Superior temporal gyrus (tissue), 1 donor: Measurements from ENCODE around the gene TOLLIP.
"Not testable (repeated sequence)": the region's sequence is repeated elsewhere in the genome, so short reads cannot be mapped to it uniquely, and the experiment has no call there.

ENCODE experiments used
- DNase-seq: peaks from one replicate; pipeline ENCODE4 v3.0.0-alpha.2; 2016; ENCODE audit errors: extremely low spot score

The TOLLIP gene

DNA sequence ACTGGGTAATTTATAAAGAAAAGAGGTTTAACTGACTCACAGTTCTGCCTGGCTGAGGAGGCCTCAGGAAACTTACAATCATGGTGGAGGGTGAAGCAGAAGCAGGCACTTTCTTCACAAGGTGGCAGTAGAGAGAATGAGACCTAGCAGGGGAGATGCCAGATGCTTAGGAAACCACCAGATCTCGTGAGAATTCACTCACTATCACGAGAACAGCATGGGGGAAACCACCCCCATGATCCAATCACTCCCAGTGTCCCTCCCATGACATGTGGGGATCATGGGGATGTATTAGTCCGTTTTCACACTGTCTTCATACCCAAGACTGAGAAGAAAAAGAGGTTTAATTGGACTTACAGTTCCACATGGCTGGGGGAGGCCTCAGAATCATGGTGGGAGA is 45.0 kb downstream of the TOLLIP start:
- DNase-seq, result peak; percentile 54

DNA sequence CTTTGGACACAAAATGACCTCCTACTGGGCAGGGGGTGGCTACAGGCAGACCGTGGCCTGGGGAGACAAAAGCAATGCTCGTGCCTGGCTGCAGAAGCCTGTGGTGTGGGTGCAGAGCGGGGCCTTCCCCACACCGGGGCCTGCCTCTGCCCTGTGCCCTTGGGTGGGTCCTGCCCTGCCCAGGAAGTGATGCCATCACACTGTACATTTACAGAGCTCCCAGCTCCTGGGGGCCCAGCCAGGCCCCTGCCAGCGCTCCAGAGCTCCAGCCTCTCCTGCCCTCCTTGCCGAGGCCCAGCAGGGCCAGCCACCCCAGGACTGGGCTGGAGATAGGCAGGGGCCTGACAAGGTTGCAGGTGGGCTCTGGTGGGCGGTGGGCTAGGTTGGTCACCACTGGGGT is 46.4 kb downstream of the TOLLIP start:
- DNase-seq, result no peak

DNA sequence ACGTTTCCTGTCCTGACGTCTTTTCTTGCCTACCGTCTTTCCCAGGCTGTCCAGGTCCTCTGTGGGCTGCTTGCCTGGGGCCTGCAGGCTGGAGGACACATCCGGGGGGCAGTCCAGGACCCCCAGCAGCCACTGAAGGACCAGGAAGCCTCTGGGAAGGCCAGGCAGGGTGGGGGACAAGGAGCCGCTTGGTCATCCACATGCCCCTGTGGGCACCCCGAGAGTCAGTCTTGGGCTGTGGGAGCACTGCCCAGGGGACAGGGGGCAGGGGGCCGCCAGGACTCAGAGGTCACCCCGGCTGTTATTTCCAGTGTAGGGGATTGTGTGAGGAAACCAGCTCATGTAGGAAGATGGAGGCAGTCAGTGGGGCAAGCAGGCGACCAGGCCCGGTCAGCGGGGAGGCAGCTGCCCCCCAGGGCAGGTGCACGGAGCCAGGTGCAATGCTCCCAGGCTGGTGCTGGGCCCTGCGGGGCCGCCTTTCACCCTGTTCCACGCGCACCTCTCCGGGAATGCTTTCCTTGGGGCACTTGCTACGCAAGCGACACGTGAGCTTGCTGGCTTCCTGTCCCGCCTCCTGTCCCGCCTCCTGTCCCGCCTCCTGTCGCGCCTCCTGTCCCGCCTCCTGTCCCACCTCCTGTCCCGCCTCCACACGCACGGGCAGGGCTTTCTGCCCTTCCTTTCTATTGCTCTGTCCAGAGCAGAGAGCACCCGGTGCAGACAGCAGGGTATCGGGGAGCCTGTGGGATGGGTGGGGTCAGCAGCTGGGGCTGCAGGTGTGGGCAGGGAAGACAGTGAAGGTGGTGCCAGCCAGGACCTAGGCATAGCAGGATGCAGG is 47.0 kb downstream of the TOLLIP start:
- peak; percentile 92 for DNase-seq

DNA sequence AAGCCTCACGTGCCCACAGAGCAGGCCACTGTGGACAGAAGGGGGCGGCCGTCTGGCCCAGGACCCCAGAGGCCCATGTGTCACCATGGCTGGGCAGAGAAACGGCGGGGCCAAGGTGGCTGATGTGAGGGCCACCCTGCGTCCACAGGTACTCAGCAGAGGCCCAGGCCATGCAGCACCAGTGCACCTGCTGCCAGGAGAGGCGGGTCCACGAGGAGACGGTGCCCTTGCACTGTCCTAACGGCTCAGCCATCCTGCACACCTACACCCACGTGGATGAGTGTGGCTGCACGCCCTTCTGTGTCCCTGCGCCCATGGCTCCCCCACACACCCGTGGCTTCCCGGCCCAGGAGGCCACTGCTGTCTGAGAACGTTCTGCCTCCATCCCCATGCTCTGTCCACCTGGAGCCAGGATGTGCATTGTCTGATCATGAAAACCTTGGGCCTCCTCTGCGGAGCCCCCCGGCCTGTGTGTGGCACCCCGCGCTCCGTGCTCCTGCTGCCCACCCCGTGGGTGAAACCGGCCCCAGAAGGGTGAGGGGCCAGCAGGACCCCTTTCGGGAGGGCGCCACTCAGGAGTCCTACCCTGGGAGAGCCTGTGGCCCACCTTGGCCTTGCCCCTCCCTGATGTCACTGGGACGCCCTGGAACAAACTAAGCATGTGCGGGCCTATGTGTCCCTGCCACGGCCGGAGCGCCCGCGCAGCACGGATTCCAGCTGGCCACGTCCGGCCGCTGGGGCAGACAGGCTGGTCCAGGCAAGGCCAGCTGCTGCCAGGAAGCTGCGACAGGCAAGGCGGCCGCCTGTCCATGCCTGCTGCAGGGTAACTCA is 48.0 kb downstream of the TOLLIP start:
- no peak for DNase-seq

DNA sequence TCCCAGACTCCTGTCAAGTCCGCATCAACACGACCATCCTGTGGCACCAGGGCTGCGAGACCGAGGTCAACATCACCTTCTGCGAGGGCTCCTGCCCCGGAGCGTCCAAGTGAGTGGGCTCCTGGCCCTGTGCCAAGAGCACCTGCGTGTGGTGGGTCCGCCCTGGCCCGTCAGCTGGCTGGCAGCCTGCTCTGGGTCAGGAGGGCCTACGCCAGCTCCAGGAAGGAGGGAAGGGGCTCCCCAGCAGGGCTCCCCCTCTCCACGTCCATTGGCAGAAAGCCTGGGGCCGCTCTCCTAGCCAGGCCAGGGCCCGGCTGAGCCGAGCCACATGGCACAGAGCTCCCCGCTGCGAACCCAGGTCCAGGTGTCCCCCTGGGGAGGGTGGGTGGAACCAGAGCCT is 48.8 kb downstream of the TOLLIP start:
- DNase-seq, result no peak

DNA sequence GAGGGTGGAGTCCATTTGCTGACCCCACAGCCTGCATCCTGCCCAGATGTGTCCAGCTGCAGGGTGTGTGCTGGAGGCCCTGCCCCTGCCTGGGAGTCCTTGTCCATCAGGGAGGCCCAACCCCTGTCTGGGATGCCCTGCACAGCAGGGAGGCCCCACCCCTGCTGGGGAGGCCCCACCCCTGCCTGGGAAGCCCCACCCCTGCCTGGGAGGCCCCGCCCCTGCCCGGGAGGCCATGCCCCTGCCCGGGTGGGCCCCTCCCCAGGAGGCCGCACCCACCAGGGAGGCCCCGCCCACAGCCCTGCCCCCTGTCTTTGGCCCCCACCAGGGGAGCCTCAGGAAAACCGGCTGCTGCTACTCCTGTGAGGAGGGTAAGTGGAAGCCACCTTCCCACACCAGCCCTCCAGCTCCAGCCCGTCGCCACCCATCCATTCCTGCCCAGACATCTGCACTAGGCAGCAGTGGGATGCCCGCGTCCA is 49.4 kb downstream of the TOLLIP start:
- no peak for DNase-seq

DNA sequence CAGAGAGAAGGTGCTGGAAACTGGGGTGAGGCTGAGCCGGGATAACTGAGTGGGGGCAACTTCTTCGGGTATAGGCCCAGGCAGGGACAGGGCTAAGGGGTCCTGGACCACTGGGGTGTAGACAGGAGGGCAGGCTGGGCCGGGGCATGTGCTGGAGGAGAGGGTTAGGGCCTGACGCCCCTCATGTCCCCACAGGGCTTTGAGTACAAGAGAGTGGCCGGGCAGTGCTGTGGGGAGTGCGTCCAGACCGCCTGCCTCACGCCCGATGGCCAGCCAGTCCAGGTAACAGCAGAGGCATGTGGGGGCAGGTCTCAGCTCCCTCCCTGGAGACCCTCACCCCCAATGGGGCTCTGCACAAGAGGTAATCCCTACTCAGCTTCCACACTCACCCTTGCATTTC is 49.9 kb downstream of the TOLLIP start:
- DNase-seq, result no peak

DNA sequence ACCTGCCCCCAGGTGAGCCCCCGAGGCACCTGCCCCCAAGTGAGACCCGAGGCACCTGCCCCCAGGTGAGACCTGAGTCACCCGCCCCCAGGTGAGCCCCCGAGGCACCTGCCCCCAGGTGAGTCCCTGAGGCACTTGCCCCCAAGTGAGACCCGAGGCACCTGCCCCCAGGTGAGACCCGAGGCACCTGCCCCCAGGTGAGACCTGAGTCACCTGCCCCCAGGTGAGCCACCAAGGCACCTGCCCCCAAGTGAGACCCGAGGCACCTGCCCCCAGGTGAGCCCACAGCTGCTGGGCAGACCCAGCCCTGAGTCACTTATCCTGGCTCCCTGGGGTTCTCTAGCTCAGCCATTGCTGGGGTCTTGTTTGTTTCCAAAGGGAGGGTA is 50.4 kb downstream of the TOLLIP start:
- DNase-seq, result no peak

DNA sequence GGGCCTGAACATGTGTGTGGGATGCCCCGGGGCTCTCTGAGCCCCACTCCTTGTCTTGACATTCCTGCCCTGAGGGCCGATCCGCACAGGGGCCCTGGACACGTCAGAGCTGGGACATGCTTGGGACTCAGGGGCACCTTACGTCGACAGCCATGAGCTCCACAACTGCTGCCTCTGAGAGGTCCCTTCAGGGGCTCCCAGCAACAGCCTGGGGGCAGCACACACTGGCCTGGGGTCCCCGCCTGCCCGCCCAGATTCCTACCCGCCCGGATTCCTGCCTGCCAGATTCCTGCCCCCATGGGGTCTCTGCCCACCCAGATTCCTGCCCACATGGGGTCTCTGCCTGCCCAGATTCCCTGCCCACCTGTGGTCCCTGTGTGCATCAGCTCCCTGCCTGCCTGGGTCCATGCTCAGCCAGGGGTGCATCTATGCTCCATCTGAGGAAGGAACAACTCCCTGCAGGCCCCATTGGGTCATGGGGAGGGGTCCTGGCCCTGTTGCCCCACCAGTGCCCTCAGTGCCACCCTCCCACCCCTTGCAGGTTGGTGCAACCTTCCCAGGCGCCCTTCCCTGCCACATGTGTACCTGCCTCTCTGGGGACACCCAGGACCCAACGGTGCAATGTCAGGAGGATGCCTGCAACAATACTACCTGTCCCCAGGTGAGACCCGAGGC is 50.9 kb downstream of the TOLLIP start:
- no peak for DNase-seq

DNA sequence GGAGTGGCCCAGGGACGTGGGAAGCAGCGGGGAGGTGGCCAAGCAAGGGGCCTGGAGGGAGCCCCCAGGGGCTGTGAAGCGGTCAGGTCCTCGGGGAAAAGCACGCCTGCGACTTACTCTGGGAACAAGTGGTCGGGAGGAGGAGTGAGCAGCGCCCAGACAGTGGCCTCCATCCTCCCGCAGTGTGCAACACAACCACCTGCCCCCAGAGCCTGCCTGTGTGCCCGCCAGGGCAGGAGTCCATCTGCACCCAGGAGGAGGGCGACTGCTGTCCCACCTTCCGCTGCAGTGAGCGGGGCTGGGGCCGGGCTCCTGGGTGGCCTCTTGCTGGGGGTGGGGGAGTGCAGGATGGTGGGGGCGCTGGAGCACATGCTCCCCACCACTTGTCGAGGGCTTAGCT is 51.5 kb downstream of the TOLLIP start:
- DNase-seq, result no peak

DNA sequence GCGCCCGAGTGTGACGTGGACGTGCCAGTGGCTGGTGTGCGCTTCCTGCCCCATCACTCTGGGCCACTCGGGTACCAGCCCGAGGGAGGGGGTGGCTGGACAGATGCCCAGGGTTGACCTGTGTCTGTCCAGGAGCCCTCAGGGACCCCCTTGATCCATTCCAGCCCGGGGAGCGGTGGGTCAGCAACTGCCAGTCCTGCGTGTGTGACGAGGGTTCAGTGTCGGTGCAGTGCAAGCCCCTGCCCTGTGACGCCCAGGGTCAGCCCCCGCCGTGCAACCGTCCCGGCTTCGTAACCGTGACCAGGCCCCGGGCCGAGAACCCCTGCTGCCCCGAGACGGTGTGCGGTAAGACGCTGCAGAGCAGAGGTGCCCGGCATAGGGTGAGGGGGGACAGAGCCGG is 52.1 kb downstream of the TOLLIP start:
- no peak for DNase-seq

DNA sequence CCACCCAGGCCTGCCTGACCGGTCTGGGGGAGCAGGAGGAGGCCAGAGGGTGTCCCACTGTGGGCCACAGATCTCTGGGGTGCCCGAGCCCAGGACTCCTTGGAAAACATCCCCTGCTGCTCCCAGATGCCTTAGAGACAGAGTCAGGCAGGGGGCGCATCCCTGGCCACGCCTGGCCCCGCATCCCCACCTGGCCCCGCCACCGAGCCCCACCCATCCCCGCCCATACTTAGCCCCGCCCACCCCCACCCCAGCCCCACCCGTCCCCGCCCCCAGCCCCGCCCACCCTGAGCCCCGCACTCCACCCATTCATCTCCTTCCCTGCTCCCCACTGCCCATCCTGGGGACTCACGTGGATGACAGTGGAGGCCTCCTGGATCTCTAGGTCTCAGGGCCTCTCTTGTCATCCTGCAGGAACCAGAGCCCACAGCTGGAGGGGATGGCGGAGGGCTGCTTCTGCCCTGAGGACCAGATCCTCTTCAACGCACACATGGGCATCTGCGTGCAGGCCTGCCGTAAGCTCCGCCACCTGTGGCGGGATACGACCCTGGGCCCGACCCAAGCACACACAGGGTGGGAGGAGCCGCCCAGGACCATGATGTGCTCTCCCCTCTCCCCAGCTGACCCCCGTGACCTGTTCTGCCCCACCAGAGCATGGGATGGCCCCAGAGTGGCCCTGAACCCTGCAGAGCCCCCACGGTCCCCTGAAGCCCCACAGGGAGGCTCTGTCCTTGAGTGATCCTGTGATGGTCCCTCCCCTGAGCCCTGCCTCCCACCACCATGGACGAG is 53.0 kb downstream of the TOLLIP start:
- DNase-seq, result no peak

DNA sequence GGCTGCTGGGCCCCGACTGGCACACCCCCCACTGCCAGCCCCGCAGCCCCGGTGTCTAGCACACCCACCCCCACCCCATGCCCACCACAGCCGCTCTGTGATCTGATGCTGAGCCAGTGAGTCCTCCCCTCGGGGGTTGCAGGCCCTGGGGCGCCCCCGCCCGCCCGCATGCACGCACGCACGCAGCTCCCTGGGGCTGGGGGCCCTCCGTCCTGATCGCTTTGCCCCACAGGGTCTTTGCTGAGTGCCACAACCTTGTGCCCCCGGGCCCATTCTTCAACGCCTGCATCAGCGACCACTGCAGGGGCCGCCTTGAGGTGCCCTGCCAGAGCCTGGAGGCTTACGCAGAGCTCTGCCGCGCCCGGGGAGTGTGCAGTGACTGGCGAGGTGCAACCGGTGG is 54.3 kb downstream of the TOLLIP start:
- no peak for DNase-seq

DNA sequence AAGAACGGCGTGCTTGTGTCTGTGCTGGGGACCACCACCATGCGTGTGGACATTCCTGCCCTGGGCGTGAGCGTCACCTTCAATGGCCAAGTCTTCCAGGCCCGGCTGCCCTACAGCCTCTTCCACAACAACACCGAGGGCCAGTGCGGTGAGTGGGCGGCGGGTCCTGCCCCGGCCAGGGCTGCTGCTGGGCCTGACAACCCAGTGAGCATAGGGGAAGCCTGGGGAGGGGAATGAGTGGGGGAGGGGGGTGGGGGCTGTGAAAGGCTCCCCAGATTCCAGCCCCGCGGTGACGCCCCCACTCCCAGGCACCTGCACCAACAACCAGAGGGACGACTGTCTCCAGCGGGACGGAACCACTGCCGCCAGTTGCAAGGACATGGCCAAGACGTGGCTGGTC is 54.7 kb downstream of the TOLLIP start:
- no peak for DNase-seq

DNA sequence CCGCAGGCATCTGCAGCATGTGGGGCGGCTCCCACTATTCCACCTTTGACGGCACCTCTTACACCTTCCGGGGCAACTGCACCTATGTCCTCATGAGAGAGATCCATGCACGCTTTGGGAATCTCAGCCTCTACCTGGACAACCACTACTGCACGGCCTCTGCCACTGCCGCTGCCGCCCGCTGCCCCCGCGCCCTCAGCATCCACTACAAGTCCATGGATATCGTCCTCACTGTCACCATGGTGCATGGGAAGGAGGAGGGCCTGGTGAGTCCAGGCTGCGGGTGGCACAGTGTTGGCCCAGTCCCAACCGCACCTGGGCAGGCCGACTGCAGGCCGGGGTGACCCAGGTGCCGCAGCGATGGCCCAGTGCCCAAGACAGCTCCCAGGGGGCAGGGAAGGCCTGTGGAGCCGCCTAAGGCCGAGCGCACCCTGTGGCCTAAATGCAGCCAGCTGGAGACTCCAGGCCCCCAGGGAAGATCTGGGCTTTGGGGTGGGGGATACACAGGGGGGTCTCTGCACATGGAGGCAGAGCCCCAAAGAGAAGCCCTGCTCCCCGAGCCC is 55.3 kb downstream of the TOLLIP start:
- DNase-seq, result no peak

DNA sequence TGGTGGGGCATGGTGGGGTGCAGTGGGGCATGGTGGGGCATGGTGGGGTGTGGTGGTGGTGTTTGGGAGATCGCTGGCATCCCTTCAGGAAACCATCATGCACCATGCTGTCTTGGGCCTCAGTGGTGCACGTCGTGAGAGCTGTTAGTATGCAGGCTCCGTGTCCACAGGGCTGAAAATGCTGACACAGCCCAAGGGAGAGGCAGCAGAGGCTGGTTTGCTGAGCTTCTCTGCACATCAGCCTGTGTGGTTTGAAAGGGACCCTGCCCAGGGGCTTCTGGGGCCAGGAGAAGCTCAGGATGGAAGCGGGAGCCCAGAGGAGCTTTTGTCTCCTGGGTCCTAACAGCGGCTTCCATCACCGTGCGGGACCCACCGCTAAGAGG is 56.3 kb downstream of the TOLLIP start:
- no peak for DNase-seq

DNA sequence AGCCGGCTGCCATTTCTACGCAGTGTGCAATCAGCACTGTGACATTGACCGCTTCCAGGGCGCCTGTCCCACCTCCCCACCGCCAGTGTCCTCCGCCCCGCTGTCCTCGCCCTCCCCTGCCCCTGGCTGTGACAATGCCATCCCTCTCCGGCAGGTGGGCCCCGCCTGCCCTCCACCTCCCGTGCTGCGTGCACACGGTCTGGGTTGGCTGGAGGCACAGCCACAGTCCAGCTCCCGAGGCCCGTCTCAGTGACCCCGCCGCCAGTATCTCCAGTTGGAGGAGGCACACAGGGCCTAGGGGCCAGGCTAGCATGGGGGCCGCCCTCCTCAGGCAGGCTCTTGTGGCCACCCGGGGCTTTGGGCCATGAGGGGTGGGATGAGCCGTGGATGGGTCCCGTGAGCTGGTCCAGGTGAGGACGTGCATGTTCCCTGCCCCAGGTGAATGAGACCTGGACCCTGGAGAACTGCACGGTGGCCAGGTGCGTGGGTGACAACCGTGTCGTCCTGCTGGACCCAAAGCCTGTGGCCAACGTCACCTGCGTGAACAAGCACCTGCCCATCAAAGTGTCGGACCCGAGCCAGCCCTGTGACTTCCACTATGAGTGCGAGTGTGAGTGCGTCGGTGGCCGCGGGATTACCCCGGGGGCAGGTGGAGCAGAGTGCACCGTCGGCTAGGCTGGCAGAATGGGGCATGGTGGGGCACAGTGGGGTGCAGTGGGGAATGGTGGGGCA is 56.9 kb downstream of the TOLLIP start:
- DNase-seq, result no peak

DNA sequence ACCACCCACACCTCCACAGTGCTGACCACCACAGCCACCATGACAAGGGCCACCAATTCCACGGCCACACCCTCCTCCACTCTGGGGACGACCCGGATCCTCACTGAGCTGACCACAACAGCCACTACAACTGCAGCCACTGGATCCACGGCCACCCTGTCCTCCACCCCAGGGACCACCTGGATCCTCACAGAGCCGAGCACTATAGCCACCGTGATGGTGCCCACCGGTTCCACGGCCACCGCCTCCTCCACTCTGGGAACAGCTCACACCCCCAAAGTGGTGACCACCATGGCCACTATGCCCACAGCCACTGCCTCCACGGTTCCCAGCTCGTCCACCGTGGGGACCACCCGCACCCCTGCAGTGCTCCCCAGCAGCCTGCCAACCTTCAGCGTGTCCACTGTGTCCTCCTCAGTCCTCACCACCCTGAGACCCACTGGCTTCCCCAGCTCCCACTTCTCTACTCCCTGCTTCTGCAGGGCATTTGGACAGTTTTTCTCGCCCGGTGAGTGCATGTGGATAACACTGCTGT is 58.1 kb downstream of the TOLLIP start:
- DNase-seq, result no peak

DNA sequence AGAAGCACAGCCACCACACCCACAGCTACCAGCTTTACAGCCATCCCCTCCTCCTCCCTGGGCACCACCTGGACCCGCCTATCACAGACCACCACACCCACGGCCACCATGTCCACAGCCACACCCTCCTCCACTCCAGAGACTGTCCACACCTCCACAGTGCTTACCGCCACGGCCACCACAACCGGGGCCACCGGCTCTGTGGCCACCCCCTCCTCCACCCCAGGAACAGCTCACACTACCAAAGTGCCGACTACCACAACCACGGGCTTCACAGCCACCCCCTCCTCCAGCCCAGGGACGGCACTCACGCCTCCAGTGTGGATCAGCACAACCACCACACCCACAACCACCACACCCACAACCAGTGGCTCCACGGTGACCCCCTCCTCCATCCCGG is 59.0 kb downstream of the TOLLIP start:
- not testable (repeated sequence) for DNase-seq

DNA sequence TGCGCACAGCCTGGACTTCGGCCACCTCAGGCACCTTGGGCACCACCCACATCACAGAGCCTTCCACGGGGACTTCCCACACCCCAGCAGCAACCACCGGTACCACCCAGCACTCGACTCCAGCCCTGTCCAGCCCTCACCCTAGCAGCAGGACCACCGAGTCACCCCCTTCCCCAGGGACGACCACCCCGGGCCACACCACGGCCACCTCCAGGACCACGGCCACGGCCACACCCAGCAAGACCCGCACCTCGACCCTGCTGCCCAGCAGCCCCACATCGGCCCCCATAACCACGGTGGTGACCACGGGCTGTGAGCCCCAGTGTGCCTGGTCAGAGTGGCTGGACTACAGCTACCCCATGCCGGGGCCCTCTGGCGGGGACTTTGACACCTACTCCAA is 60.5 kb downstream of the TOLLIP start:
- DNase-seq, result not testable (repeated sequence)
